HPDE6-E6E7 (cell line): ENCODE data around the gene AFAP1.

Experiments
- DNase-seq: peaks from one replicate; pipeline ENCODE4 v3.0.0; 2011; ENCODE audit warnings: missing footprints; ENCODE audit errors: extremely low spot score

Gene AFAP1

GRCh38 chr4:7716010-7716721, 223.5 kb downstream of the AFAP1 start:
- DNase-seq = no peak

DNA sequence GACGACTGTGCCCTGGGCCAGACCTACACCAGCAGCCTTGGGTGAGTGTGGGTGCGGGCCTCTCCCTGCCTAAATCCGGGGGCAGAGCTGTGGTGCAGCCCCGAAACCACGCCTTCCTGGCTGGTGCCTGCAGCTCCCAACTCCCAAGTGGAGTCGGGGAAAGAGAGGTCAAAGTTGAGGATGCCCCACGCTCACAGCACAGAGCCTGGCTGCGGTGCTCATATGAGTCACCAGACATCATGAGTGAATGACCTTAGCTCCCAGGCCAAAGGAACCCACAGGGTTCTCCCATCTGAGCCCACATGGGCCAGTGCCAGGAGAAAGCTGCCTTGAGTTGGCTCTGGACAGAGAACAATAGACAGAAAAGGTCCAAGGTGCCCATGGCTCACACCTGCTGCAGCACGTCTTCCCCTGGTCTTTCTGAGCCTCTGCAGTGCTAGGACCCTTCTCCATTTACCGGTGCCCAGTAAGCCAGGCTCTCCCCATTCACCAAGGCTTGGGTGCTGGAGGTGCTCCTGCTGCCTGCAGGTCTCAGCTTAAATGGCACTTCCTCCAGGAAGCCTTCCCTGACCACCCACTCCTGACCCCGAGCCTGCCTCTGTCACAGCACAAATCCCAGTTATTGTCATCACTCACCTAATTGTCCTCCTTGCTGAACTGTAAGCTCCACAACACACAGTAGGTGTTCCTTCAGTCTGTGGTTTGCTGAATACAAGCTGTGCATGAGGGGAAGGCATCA, 224.2 kb downstream of the AFAP1 start:
- no peak for DNase-seq

DNA sequence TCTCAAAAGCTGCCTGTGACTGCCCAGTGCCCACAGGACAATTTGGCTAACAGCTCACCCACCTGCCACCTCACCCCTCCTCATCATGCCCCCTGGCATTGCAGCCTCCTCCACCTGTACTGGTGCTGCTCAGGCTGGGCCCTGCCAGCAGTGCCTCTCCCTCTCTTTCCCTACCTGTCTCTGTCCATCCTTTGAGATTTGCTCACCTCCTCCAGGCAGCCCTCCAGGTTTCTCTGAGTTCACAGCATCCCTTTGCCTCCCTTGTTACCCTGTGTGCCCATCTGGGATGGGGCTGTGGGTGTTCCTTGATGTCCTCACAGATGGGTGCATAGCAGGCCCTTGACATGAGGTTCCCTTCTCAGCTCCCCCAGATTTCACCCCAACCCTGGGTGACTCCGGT, 224.9 kb downstream of the AFAP1 start:
- no peak for DNase-seq

GRCh38 chr4:7714176-7714575, 225.5 kb downstream of the AFAP1 start:
- DNase-seq = no peak

- DNase-seq = no peak
Observed at GRCh38 chr4:7713757-7714156, 225.9 kb downstream of the AFAP1 start.

DNA sequence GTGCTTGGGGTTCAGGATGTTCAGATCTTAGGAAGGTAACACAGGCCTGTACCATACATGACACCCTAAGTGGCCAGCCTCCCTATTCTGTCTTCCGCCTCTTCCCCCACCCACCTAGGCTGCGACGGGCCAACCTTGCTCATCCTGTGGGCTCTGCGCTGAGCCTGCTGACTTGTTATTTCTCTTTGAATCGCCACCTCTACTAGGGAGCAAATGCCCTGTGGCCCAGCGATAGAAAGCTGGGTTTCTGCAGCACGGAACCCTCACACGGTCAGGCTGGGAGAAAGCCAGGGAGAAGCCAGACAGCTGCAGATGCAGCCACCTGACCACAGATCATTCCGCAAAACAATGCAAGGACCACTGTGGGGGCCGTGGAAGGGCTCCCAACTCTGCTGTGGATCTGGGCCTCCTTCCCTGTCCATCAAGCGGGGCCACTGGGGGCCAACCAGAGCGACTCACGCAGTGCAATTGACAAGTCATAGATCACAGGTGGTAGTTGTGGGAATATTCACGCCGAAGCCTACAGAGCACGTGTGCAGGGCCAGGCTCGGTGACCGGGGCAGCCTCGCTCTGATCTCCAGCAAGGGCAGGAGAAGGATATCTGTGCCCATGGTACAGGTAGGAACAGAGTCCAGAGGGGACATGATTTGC, 227.5 kb downstream of the AFAP1 start:
- no peak for DNase-seq

GRCh38 chr4:7711307-7711963, 228.2 kb downstream of the AFAP1 start:
- no peak for DNase-seq

GRCh38 chr4:7710576-7711306, 228.9 kb downstream of the AFAP1 start:
- no peak for DNase-seq

GRCh38 chr4:7710126-7710525, 229.5 kb downstream of the AFAP1 start:
- DNase-seq = no peak

GRCh38 chr4:7709431-7709830, 230.2 kb downstream of the AFAP1 start:
- no peak for DNase-seq

GRCh38 chr4:7708981-7709380, 230.7 kb downstream of the AFAP1 start:
- DNase-seq = no peak
